Endothelial cell of umbilical vein (primary cell): ENCODE results near the gene GRAMD1B. TPM values are rescaled to one million over a fixed set of nuclear protein-coding genes. Genes with fewer than 3 reads are reported as not detected.
A peak's percentile ranks its signal among the peaks of the same experiment; 100 is the strongest.

Source experiments
- BruUV-seq: library from RNA; stranded (reverse); fragments of 400-500 nt; replicated peaks from 2 replicates; lab custom pipeline; 2021; lab: Mats Ljungman, UMichigan
- CTCF ChIA-PET: fragments of 300-600, 350-600 bp; sonication (Branson Sonifier 250); formaldehyde crosslinking; loops from one replicate; lab custom pipeline; 2021; ENCODE audit warnings: antibody characterized with exemption, inconsistent platforms; lab: Charles Lee
- POLR2A ChIA-PET: fragments of 300-600, 350-600 bp; sonication (Branson Sonifier 250); formaldehyde crosslinking; loops from one replicate; lab custom pipeline; 2021; ENCODE audit warnings: antibody characterized with exemption, inconsistent platforms; lab: Charles Lee
- DNase-seq: peaks from one replicate; pipeline ENCODE4 v3.0.0-alpha.2; 2011; ENCODE audit warnings: low read depth, low spot score
- FAIRE-seq: peaks from 2 replicates; lab custom pipeline; 2011; peaks lifted over from hg19 to GRCh38; lab: Jason Lieb, UNC
- H2AFZ ChIP-seq: 2 replicates; pipeline ENCODE4 v1.6.0; 2012; ENCODE audit warnings: low read depth, low read length, control low read depth, inconsistent platforms
- H3K27ac ChIP-seq: 2 replicates; pipeline ENCODE4 v1.5.1; 2011; ENCODE audit warnings: low read depth, mild to moderate bottlenecking, control low read depth, low read length, moderate library complexity; ENCODE audit not compliant: insufficient read depth
- H3K27me3 ChIP-seq, 2 experiments: 2 replicates each; pipeline versions ENCODE4 v1.6.0 to v1.6.1; 2011; ENCODE audit warnings: low read length in 2 of 2, mixed read lengths in 1 of 2; ENCODE audit not compliant: control insufficient read depth in 2 of 2, insufficient read depth in 2 of 2
- H3K36me3 ChIP-seq, 2 experiments: 2 replicates in 1 of 2; 3 replicates in 1 of 2; pipeline ENCODE4 v1.5.1; 2011; ENCODE audit warnings: low read length in 2 of 2, mild to moderate bottlenecking in 1 of 2, moderate library complexity in 1 of 2; ENCODE audit not compliant: control insufficient read depth in 2 of 2, insufficient read depth in 2 of 2; ENCODE audit errors: extremely low read depth in 1 of 2
- H3K4me1 ChIP-seq: 3 replicates; pipeline ENCODE4 v1.5.1; 2011; ENCODE audit warnings: mild to moderate bottlenecking, low read length; ENCODE audit not compliant: control insufficient read depth, insufficient read depth; ENCODE audit errors: extremely low read depth
- H3K4me2 ChIP-seq: 2 replicates; pipeline ENCODE4 v1.6.1; 2011; ENCODE audit warnings: low read length, control low read depth, mixed read lengths; ENCODE audit not compliant: insufficient read depth
- H3K4me3 ChIP-seq, 3 experiments: fragments of 200-600 bp in 1 of 3; sonication (generic), shearing (Covaris generic) in 1 of 3; replicated peaks in 1 of 3; 2 replicates each; pipeline ENCODE4 v1.5.1; 2011 to 2016; ENCODE audit warnings: control low read depth in 3 of 3, low read length in 3 of 3, mild to moderate bottlenecking in 2 of 3, inconsistent platforms in 1 of 3, low read depth in 1 of 3, moderate library complexity in 1 of 3; ENCODE audit not compliant: insufficient read depth in 1 of 3
- H3K79me2 ChIP-seq: 2 replicates; pipeline ENCODE4 v1.6.0; 2012; ENCODE audit warnings: low read length, inconsistent platforms; ENCODE audit not compliant: control insufficient read depth, insufficient read depth
- H3K9ac ChIP-seq: replicated peaks from 2 replicates; pipeline ENCODE3; 2011; ENCODE audit warnings: low read length, control low read depth; ENCODE audit not compliant: insufficient read depth; ENCODE audit errors: extremely low read depth
- H3K9me1 ChIP-seq: replicated peaks from 3 replicates; pipeline ENCODE4 v1.6.0; 2011; ENCODE audit warnings: mild to moderate bottlenecking, low read length; ENCODE audit not compliant: control insufficient read depth, insufficient read depth; ENCODE audit errors: extremely low read depth
- H3K9me3 ChIP-seq: replicated peaks from 2 replicates; pipeline ENCODE4 v1.5.1; 2012; ENCODE audit warnings: low read length, inconsistent platforms; ENCODE audit not compliant: control insufficient read depth, insufficient read depth
- H4K20me1 ChIP-seq: replicated peaks from 2 replicates; pipeline ENCODE3; 2011; ENCODE audit warnings: mild to moderate bottlenecking, low read length; ENCODE audit not compliant: control insufficient read depth, insufficient read depth; ENCODE audit errors: extremely low read depth
- CTCF ChIP-seq, 2 donors: IDR thresholded peaks; 1 replicate in 1 of 2; 2 replicates in 1 of 2; pipeline ENCODE4 v1.5.1; 2011; ENCODE audit warnings: low read length in 2 of 2, mild to moderate bottlenecking in 2 of 2, moderate library complexity in 2 of 2, control low read depth in 1 of 2, inconsistent platforms in 1 of 2, low read depth in 1 of 2; ENCODE audit not compliant: insufficient read depth in 1 of 2; ENCODE audit errors: extremely low read depth in 1 of 2
- MYC ChIP-seq: IDR thresholded peaks from one replicate; pipeline ENCODE4 v1.6.1; 2011; ENCODE audit warnings: mild to moderate bottlenecking, low read depth, low read length
- POLR2AphosphoS5 ChIP-seq: IDR thresholded peaks from 2 replicates; pipeline ENCODE4 v1.6.1; 2012; ENCODE audit warnings: low read depth, mild to moderate bottlenecking, control low read depth, low read length, moderate library complexity; ENCODE audit not compliant: insufficient read depth
- dilution Hi-C: fragments of 300-500 bp; cut with MboI; formaldehyde crosslinking; loops from one replicate; pipeline ENCODE4 v1.15.0; 2019; ENCODE audit warnings: low sequenced_read_pairs; ENCODE audit not compliant: extremely low pct_ligation_motif_present
- intact Hi-C: fragments of 100-400 bp; cut with micrococcal nuclease; formaldehyde crosslinking; loops from one replicate; pipeline ENCODE4 v1.10.0; 2022
- polyA plus RNA-seq, 4 experiments: library from polyadenylated mRNA; depleted of rRNA in 3 of 4; stranded (reverse) in 3 of 4; unstranded in 1 of 4; fragments of >200 nt; gene quantifications; 2 replicates each; pipeline versions ENCODE4 v1.2.1 to v1.2.3, GENCODE V29; 2011 to 2012; ENCODE audit warnings: missing spikeins in 1 of 4
- total RNA-seq: library from RNA; stranded (reverse); gene quantifications from 2 replicates; pipeline ENCODE4 v1.2.3, GENCODE V29; 2021

Gene GRAMD1B
- total and polyA plus RNA-seq, 2 donors (not counting 3 experiments of a cell fraction or from before 2014, with no cell fraction given): 5.1 to 11.1 TPM

DNA sequence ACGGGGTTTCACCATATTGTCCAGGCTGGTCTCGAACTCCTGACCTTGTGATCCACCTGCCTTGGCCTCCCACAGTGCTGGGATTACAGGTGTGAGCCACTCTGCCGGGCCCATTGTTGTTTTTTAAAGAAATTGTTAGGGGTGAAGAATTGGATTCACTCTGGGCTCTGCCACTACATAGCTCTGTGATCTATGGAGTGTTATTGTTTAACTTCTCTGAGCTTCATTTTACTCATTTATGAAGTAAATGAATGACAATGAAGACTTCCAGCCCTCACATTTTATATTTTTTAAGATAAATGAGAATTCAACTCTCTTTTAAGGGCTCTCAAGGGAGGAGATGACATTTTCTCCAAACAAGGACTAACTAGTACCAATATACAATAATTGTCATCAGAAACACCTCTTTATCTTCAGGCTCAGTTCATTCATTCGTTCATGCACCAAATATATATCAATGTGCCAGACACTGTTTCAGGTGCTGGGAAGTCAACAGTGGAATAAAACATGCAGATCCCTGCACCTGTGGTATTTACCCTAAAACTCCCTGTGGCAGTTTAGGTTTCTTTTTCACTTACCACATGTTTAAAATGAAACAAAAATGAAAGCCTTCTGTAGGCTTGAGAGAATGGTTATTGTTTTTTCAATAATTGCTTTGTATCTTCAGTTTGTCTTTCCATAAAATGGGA is 23.5 kb upstream of the GRAMD1B start:
- Histone ChIP-seq H3K27me3 (peaks cover 2 to 9% of the 10 kb centered on the region in 2 experiments), H3K9me1 (no peaks in the 10 kb centered on the region), H4K20me1 (no peaks in the 10 kb centered on the region), H2AFZ (no peak overlapping the region), H3K4me2 (peak overlapping the region; percentile 85), H3K4me1 (peaks cover 22% of the 10 kb centered on the region), H3K9me3 (no peaks in the 10 kb centered on the region), H3K36me3 (no peaks in the 10 kb centered on the region), H3K79me2 (no peaks in the 10 kb centered on the region), H3K9ac (no peak overlapping the region), H3K27ac (no peak overlapping the region), H3K4me3 (peak overlapping the region in 1 of 3 experiments; percentile 22)
- DNase-seq (no peak), FAIRE-seq (no peak)
- intact Hi-C loops: loop anchor here (1.0 to 2.0 kb wide), 4 partner anchors 68 to 105 kb away; no protein-coding TSS in a partner anchor
- no TSS peak for BruUV-seq
- TF ChIP-seq CTCF (IDR thresholded peaks at IDR 0.05; ENCODE audit: extremely low read depth in 1 of 2, insufficient read depth in 1 of 2, low read depth in 1 of 2, low read length in 2 of 2): no peak
- TF ChIP-seq MYC: no peak
- no peak for TF ChIP-seq POLR2AphosphoS5
- ChIA-PET POLR2A (no interaction called here), CTCF (interaction anchor here (0.7 to 7.5 kb wide), 38 partner anchors 9 to 384 kb away, joined by 3 to 368 read pairs (median 5); partner anchors contain the start of gene GRAMD1B)
- dilution Hi-C loops: no loop called here
